Hematopoietic multipotent progenitor cell treated with erythropoietin and hydrocortisone succinate and interleukin-3 and kit ligand, for 6 days (in vitro differentiated cells): ENCODE results near the gene FAM131C.

Experiments
- DNase-seq: peaks from one replicate; pipeline ENCODE4 v3.0.0-alpha.2; 2015

The FAM131C gene

DNA sequence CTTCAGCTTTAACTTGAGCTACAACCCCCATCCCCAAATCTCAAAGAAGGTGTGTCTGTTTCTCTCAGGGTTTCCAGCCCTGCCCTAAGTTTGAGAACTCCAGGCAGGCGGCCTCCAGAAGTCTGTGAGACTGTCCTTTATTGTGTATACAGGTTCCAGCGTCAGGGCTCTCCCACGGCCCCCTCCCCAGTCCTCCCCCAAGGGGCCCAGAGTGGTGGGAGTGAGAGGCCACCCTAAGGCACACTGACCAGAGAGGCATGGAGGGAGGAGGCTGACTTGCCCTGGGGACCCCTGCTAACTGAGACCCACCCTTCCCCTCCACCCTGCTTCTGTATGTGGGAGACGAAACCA, 59.6 kb downstream of the FAM131C start:
- no peak for DNase-seq

DNA sequence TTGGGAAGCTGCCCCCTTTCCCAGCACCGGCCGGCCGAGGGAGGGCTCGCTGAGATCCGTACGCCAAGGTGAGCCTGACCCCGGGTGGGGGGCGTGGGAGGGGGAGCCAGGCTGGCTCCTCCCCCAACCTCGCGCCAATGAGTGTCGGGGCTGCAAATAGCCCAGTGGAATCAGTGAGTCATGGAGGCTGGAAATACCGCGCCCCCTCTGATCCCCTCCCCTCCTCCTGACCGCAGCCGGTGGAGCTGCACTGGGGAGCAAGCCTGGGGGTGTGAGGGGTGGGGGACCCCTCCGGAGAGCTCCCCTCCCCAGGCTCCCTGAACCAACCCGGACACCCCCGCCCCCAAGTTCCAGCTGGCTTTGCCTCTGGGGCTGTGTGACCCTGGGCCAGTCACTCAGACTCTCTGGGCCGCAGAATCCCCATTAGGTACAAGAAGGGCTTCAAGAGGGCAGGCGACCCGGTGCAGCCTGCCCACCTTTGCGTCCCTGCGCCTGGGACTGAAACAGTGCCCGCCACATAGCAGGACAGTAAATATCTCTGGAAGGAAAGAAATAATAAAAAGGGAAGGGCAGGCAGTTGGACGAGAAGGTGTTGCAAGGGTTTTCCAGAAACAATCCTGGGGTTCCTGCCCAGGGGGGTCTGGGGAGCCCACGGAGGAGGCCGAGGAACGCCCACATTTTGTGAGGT, 60.1 kb downstream of the FAM131C start:
- DNase-seq, result peak; percentile 80

DNA sequence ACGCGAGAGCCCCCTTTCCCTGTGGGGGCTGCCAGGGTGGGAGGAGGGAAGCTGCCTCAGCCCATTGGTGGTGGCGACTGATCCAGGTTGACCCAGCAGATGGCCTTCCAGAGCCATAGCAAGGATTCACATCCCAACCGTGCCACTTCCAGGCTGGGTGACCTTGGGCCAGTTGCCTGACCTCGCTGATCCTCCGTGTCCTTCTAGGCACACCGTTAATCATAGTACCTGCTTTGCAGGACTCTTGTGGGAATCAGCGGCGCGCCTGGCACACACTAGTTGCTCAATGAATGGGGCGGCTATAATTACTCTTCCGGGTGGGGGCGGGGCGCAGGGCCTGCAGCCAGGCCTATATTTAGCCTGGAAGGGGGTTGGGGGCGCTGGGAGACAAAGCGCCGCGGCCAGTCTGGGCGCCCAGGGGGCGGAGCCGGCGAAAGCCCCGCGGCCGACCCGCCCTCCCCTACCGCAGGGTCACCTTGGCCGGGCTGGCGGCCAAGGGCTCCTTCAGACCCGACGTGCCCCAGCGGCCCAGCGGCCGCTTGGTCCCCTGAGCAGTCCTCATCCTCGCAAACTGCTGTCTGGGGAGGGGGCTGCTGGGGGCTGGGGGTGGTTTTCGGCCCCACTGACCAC, 60.7 kb downstream of the FAM131C start:
- DNase-seq, result peak; percentile 85

DNA sequence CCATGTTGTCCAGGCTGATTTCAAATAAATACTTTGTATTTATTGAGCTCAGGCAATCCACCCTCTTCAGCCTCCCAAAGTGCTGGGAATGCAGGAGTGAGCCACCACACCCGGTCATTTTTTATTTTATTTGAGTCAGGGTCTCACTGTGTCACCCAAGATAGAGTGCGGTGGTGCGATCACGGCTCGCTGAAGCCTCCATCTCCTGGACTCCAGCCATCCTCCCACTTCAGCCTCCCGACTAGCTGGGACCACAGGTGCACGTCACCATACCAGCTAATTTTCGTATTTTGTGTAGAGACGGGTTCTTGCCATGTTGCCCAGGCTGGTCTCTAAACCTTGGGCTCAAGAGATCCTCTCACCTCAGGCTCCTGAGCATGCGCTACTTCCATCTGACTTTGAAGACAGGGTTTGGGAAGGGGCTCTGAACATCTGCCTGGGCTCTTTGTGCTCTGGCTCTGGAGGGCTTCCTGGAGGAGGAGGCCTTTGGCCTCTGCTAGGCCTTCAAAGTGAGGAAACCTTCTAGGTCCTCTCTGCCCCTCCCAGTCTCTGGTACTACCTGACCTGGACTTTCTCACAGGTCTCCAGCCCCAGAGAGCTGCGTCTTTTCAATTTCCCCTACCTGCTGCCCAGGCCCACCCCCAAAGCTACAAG, 61.4 kb downstream of the FAM131C start:
- DNase-seq, result no peak

DNA sequence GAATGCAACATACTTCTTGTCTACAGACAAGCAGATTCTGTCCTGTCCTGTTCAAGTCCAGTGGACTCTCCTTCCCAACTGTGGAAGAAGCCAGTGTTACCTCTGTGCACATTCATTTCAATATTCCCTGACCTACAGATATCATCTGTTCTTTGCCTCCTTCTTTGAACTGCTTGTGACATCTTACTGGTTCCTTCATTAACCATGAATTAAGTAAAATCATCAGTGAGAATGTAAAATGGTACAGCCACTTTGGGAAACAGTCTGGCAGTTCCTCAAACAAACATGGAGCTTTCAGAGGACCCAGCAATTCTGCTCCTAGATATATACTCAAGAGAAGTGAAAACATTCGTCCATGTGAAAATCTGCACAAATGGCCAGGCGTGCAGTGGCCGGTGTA, 62.6 kb downstream of the FAM131C start:
- DNase-seq, result no peak

DNA sequence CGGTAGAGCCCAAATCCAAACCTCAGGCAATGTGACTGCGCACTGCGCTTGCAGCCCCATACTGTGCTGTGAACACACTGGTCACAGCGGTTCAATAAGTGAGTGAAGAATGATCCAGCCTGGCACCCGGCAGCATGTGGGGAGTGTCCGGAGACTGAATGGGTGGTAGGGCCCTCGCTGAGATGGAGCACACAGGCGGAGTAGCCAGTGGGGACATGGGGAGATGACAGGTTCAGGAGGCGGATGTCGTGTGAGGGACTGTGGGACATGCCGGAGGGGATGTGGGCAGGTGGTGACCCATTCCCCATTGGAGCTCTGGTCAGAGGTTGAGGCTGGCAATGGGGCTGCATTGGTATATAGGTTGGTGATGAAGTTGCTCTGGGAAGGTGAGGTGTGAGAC, 63.8 kb downstream of the FAM131C start:
- no peak for DNase-seq

DNA sequence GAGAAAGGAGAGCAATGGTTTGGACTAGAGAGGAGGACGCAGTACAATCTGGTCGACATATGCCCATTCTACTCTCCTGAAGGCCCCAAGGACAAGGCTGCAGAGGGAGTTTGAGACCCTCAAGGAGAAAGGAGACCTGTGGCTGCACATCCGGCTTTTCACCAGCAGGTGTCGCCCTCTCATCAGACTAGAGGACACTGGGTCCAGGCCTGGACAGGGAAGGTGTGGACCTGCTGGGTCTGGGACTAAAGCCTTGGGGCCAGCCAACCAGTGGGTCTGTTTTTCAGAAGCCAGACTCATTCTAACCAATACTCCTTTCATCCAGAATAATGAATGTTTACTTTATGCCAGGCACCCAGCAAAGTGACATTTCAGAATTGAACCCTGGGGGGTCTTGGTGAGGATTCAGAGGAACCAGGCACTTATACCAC, 64.4 kb downstream of the FAM131C start:
- DNase-seq, result peak; percentile 83
